ENCODE measurements around the gene TSPAN5.

- TF ChIP-seq POLR2A (IDR thresholded peaks at IDR 0.05; ENCODE audit: low read length): no peak
- no peak for TF ChIP-seq GATA1 (IDR thresholded peaks at IDR 0.05; ENCODE audit: low read depth, low read length)
These were observed 237.3 kb downstream of the TSPAN5 start for GRCh38 chr4:98421111-98421510.
